ENCODE data around the gene TIPRL. TPM values are rescaled to one million over a fixed set of nuclear protein-coding genes. Genes with fewer than 3 reads are reported as not detected.
A peak's percentile ranks its signal among the peaks of the same experiment; 100 is the strongest.

TIPRL gene
- total and polyA plus RNA-seq, 9 of the 15 experiments (the other 6 are each of a cell fraction or from before 2014, with no cell fraction given): 41.4 to 90.2 (median 69.9) TPM

DNA sequence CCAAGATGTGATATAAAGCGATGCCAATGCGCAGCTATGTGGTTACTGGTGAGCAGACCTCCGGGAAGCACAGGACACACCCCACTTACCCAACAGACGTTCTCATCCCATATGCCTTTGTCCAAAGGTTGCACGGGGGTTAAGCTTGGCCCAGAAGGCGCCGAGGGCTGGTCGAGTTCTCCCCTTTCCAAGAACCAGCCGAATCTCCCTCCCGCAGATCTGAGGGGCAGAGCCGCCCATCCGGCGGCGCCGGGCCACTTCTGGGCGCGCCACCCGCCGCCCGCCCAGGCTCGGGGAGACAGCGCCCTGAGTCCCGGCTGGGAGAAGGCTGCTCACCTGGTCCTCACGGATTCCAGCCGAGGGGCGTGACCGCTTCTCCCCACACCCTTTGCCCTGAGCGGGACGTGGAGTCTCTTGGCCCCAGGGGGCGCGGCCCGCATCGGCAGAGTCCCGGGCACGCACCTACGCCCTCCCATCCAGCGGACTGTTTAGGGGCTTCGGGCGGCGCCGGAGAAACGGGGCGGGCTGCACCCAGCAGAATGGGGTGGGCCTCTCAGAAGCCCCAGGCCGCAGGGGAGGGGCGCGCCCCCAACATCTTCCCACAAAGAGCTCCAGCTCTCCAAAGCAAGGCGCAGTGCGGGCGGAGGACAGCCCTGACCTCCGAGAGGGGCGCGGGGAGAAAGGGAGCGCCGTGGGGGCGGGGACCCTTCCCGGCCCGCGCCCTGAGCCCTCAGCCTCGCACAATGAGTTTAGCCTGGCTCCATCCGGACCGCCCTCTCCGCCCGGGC is 42.6 kb upstream of the TIPRL start:
- H3K79me2 ChIP-seq (ENCODE audit: control insufficient read depth, insufficient read depth, low read length): no peaks in the 10 kb centered on the region
- BruUV-seq (replicated peaks): no TSS peak
- no peak overlapping the region; the same call in 2 of the 3 replicates for H3K27ac ChIP-seq (ENCODE audit: extremely low read depth, low read depth, low read length)
- H3K9me1 ChIP-seq (ENCODE audit: control insufficient read depth, insufficient read depth, low read length): no peaks in the 10 kb centered on the region
- H4K20me1 ChIP-seq (replicated peaks; ENCODE audit: control insufficient read depth, insufficient read depth, low read length): no peaks in the 10 kb centered on the region
- peak overlapping the region; percentile 81 for H2AFZ ChIP-seq (ENCODE audit: low read depth, low read length)
- peak overlapping the region; percentile 49 for H3K4me3 ChIP-seq
- peak overlapping the region; percentile 19 to 91; a peak in 3 of 4 replicates for H3K9ac ChIP-seq (ENCODE audit: insufficient read depth in 1 of 2, low read depth in 2 of 2, low read length in 2 of 2)
- no peak for FAIRE-seq
- POLR2A ChIA-PET: interaction anchor here (1.0 kb wide), 1 partner anchor 11 kb away, joined by 3 read pairs; no protein-coding TSS in a partner anchor
- 1% methylated on average over 37 of the region's 63 CpGs for WGBS (ENCODE audit: insufficient coverage, low coverage, missing lambda C conversion rate)
- CTCF ChIA-PET (ENCODE audit: low intra/inter-chr PET ratio): no interaction called here
- peak; percentile 71 for ATAC-seq
- intact Hi-C loops (cut with micrococcal nuclease): no loop called here
- H3K4me1 ChIP-seq (replicated peaks in 1 of 2; ENCODE audit: control insufficient read depth in 2 of 2, insufficient read depth in 2 of 2, low read length in 2 of 2): peaks cover 13 to 19% of the 10 kb centered on the region in 2 experiments; a peak in 4 of 5 replicates
- no peaks in the 10 kb centered on the region for H3K36me3 ChIP-seq (ENCODE audit: control insufficient read depth, insufficient read depth, low read length)
- in situ Hi-C loops (cut with MboI): no loop called here
- H3K4me2 ChIP-seq (ENCODE audit: insufficient read depth, low read length): peak overlapping the region; percentile 76
- H3K27me3 ChIP-seq (ENCODE audit: control insufficient read depth in 2 of 2, insufficient read depth in 2 of 2, low read length in 2 of 2): peaks cover 2 to 18% of the 10 kb centered on the region in 2 experiments; a peak in 3 of 5 replicates
- peak; percentile 27 to 75 (median 54) for DNase-seq (ENCODE audit: extremely low read depth in 1 of 4, low spot score in 3 of 4)
- H3K9me3 ChIP-seq (replicated peaks; ENCODE audit: control insufficient read depth, insufficient read depth, low read depth, low read length): no peaks in the 10 kb centered on the region
- no peak for TF ChIP-seq ZNF311 (CRISPR knock-in tag; IDR thresholded peaks at IDR 0.05)
- TF ChIP-seq, protein P1, sequence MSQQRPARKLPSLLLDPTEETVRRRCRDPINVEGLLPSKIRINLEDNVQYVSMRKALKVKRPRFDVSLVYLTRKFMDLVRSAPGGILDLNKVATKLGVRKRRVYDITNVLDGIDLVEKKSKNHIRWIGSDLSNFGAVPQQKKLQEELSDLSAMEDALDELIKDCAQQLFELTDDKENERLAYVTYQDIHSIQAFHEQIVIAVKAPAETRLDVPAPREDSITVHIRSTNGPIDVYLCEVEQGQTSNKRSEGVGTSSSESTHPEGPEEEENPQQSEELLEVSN (IDR thresholded peaks at IDR 0.05; ENCODE audit: borderline replicate concordance in 1 of 2, extremely low read depth in 1 of 2, insufficient read depth in 1 of 2, insufficient read length in 1 of 2, low read depth in 1 of 2, low read length in 1 of 2, poor library complexity in 1 of 2, severe bottlenecking in 1 of 2): peak in 1 of 2 experiments; percentile 2
- no peak for TF ChIP-seq ZNF124 (CRISPR knock-in tag; IDR thresholded peaks at IDR 0.05)
- peak; percentile 47; the same call in 1 of the 2 replicates for TF ChIP-seq PHF8 (IDR thresholded peaks at IDR 0.05; ENCODE audit: borderline replicate concordance, low read length)
- TF ChIP-seq SP1 (CRISPR knock-in tag; IDR thresholded peaks at IDR 0.05): 0 out of 2 replicates have a peak, but pooled peaks have one; percentile 22
- peak; percentile 52 for TF ChIP-seq PCBP1 (IDR thresholded peaks at IDR 0.05; ENCODE audit: low read depth, low read length, poor library complexity, severe bottlenecking)
- TF ChIP-seq CREB1 (IDR thresholded peaks at IDR 0.05): no peak
- 0 out of 2 replicates have a peak, but pooled peaks have one; percentile 6 for TF ChIP-seq CREB1 (CRISPR knock-in tag; IDR thresholded peaks at IDR 0.05)
- TF ChIP-seq ZNF3 (CRISPR knock-in tag; IDR thresholded peaks at IDR 0.05): no peak
- TF ChIP-seq, protein P2, sequence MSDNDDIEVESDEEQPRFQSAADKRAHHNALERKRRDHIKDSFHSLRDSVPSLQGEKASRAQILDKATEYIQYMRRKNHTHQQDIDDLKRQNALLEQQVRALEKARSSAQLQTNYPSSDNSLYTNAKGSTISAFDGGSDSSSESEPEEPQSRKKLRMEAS (CRISPR knock-in tag; IDR thresholded peaks at IDR 0.05): peak; percentile 47; the same call in 1 of the 2 replicates
- 0 out of 2 replicates have a peak, but pooled peaks have one; percentile 7 for TF ChIP-seq KDM2B (CRISPR knock-in tag; IDR thresholded peaks at IDR 0.05)
- peak; percentile 30 for TF ChIP-seq U2AF1 (optimal IDR thresholded peaks at IDR 0.05; ENCODE audit: low read depth, low read length)
- TF ChIP-seq ZBTB1 (CRISPR knock-in tag; IDR thresholded peaks at IDR 0.05; ENCODE audit: borderline replicate concordance, low read depth): 0 out of 2 replicates have a peak, but pooled peaks have one; percentile 26
- TF ChIP-seq, protein P3, sequence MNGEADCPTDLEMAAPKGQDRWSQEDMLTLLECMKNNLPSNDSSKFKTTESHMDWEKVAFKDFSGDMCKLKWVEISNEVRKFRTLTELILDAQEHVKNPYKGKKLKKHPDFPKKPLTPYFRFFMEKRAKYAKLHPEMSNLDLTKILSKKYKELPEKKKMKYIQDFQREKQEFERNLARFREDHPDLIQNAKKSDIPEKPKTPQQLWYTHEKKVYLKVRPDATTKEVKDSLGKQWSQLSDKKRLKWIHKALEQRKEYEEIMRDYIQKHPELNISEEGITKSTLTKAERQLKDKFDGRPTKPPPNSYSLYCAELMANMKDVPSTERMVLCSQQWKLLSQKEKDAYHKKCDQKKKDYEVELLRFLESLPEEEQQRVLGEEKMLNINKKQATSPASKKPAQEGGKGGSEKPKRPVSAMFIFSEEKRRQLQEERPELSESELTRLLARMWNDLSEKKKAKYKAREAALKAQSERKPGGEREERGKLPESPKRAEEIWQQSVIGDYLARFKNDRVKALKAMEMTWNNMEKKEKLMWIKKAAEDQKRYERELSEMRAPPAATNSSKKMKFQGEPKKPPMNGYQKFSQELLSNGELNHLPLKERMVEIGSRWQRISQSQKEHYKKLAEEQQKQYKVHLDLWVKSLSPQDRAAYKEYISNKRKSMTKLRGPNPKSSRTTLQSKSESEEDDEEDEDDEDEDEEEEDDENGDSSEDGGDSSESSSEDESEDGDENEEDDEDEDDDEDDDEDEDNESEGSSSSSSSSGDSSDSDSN (IDR thresholded peaks at IDR 0.05; ENCODE audit: borderline replicate concordance in 1 of 2, low read depth in 2 of 2, low read length in 2 of 2): no peak; a peak in 1 of 4 replicates
